Ovary (tissue), 9 donors: Measurements from ENCODE around the gene SMAD1. TPM values are rescaled to one million over a fixed set of nuclear protein-coding genes. Genes with fewer than 3 reads are reported as not detected.

Experiments used
- DNase-seq, 5 donors: peaks; one replicate each; pipeline ENCODE4 v3.0.0-alpha.2; 2019 to 2020
- H3K27ac ChIP-seq, 2 donors: fragments of 200-600 bp; one replicate each; pipeline versions ENCODE4 v1.5.1 to v1.8.0; 2019 to 2022
- H3K27me3 ChIP-seq: fragments of 200-600 bp; one replicate; pipeline ENCODE4 v1.8.0; 2022
- H3K36me3 ChIP-seq: fragments of 200-600 bp; sonication (generic); one replicate; pipeline ENCODE4 v1.5.1; 2019
- H3K4me1 ChIP-seq: one replicate; pipeline ENCODE4 v1.8.1; 2013; ENCODE audit warnings: mild to moderate bottlenecking, moderate library complexity; ENCODE audit not compliant: insufficient read depth
- H3K4me3 ChIP-seq: fragments of 200-600 bp; sonication (generic); one replicate; pipeline ENCODE4 v1.5.1; 2017
- H3K9me3 ChIP-seq, 2 donors: fragments of 200-600 bp in 1 of 2; sonication (generic) in 1 of 2; one replicate each; pipeline versions ENCODE4 v1.5.1 to v1.8.1; 2013 to 2019; ENCODE audit warnings: mild to moderate bottlenecking in 1 of 2, moderate library complexity in 1 of 2
- CTCF ChIP-seq, 3 donors: fragments of 450-650 bp in 2 of 3; fragments of 200-600 bp in 1 of 3; IDR thresholded peaks; one replicate each; pipeline versions ENCODE4 v1.5.1 to v1.8.0; 2016 to 2022; ENCODE audit warnings: antibody characterized with exemption in 3 of 3, mild to moderate bottlenecking in 1 of 3
- EP300 ChIP-seq: sonication (generic); formaldehyde crosslinking; IDR thresholded peaks from one replicate; pipeline ENCODE4 v1.6.1; 2017; ENCODE audit warnings: antibody characterized with exemption
- POLR2A ChIP-seq: fragments of 450-650 bp; IDR thresholded peaks from one replicate; pipeline ENCODE4 v1.6.1; 2017; ENCODE audit warnings: antibody characterized with exemption, mild to moderate bottlenecking, moderate library complexity
- WGBS, 3 donors: extraction: QIAGEN DNeasy Blood & Tissue Kit in 1 of 3; methylation state at CpG; one replicate each; pipeline versions ENCODE4 v1.1.5 to v1.1.7; 2013 to 2017; 5-methylcytosine and 5-hydroxymethylcytosine counted together
- intact Hi-C, 4 donors: fragments of 100-400 bp; cut with DNase I; formaldehyde crosslinking; loops; one replicate each; pipeline versions ENCODE4 v1.11.0 to v1.15.1; 2022 to 2023
- polyA plus RNA-seq, 2 donors: library from polyadenylated mRNA; stranded (reverse); fragments of 200-250 nt in 1 of 2; fragments of 350-450 nt in 1 of 2; fragmentation: Illumina TruSeq in 1 of 2; extraction: RNeasy Lipid Tissue Mini Kit (QIAGEN cat#74804) in 1 of 2; gene quantifications; one replicate each; pipeline ENCODE4 v1.2.3, GENCODE V29; 2013 to 2014
- total RNA-seq, 7 donors: library from RNA; depleted of rRNA in 2 of 7; stranded (reverse); fragments of >200 nt in 2 of 7; fragmentation: NEBNext Ultra II Directional in 3 of 7; extraction: Animal tissue kit (Norgen Biotek cat#: 25700) in 3 of 7; gene quantifications; one replicate each; pipeline versions ENCODE4 v1.1.0 to v1.2.4, GENCODE V29; 2016 to 2023
- donor health status: DM: no; HTN: no; CAD: no; lungs with moderate emphysema.
- donor health status: DM: no; HTN: no; CAD: no.
- donor health status: Bipolar disorder and iron deficiency.
- donor health status: DM: yes; HTN: yes; CAD: no.
- donor health status: DM: no; HTN: no; CAD: no.
- donor health status: DM: yes; HTN: yes; CAD: no.

The SMAD1 gene
- total and polyA plus RNA-seq, 9 donors, result 13.6 to 39.5 (median 19.8) TPM

GRCh38 chr4:145473203-145473602 lies 8.4 kb upstream of the SMAD1 start:
- Histone ChIP-seq H3K9me3 (no peaks in the 10 kb centered on the region), H3K4me1 (no peaks in the 10 kb centered on the region), H3K27me3 (no peaks in the 10 kb centered on the region), H3K36me3 (no peaks in the 10 kb centered on the region), H3K27ac (no peak overlapping the region), H3K4me3 (no peak overlapping the region)
- 71 to 91% (median 82%) methylated on average over 4 of the region's 4 CpGs for WGBS, 3 donors
- intact Hi-C loops, result no loop called here
- no peak for DNase-seq
- TF ChIP-seq POLR2A (no peak), EP300 (no peak), CTCF (IDR thresholded peaks at IDR 0.05) (no peak)

GRCh38 chr4:145480257-145480656 lies 1.4 kb upstream of the SMAD1 start:
- DNase-seq, result no peak
- Histone ChIP-seq H3K9me3 (no peaks in the 10 kb centered on the region), H3K4me1 (peaks cover 2% of the 10 kb centered on the region), H3K36me3 (no peaks in the 10 kb centered on the region), H3K4me3 (no peak overlapping the region), H3K27me3 (no peaks in the 10 kb centered on the region), H3K27ac (no peak overlapping the region)
- TF ChIP-seq POLR2A, result no peak
- TF ChIP-seq CTCF (IDR thresholded peaks at IDR 0.05), result no peak
- TF ChIP-seq EP300, result no peak
- 38 to 67% (median 46%) methylated on average over 1 of the region's 1 CpG for WGBS, 3 donors
- intact Hi-C loops, result loop anchor here in 1 of 4 donors (5.0 kb wide), 1 partner anchor 137 kb away; the partner anchor contains the start of gene MMAA

DNA sequence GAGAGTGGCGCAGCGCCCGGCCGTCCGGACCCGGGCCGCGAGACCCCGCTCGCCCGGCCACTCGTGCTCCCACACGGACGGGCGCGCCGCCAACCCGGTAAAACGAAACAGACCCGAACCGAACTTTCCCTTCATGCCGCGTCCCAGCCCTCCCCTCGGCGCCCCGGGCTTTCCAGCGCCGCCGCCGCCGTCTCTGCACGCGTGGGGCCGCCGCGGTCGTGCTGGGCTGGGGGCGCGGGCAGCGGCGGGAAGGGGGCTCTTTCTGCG lies 222 bp downstream of the SMAD1 start:
- DNase-seq, result no peak
- H3K4me3 ChIP-seq, result peak overlapping the region; percentile 87
- intact Hi-C loops, result loop anchor here in 1 of 4 donors (5.0 kb wide), 1 partner anchor 135 kb away; the partner anchor contains the start of gene MMAA

DNA sequence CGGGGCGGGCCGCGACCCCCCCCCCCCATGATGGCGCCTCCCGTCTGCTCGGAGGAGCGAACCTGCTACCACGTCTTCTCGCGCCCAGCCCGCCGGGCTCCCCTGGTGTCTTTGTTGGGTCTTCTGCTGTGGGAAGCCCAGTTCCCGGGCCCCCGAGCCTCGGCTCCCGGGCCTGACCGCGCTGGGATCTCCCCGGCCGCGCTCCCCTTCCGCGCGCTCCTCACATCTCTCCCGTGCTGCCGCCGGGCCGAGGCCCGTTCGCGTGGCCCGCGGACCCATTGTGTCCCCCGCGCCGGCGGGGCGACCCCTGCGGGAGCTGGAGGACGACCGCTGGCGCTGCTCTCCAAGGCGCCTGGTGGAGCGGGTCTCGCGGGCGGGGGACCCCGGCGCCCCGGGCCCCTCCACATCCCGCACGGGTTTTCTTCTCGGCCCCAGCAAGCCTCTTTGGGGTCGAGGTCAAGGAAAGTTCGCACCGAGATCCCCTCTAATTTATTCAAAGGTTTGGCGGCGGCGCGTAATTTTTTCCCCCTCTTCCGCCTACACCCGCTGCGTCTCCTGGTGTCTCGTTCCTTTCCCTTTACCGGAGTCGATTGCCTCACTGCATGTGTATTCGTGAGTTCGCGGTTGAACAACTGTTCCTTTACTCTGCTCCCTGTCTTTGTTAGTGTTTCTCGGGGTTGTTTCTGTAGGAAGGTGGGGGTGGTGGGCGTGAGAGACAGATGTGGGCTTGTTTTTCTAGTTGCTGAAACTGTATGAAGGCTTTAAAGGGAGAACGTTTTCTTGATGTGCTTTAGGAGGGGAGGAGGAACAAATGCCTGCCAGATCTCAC lies 770 bp downstream of the SMAD1 start:
- DNase-seq, result peak; percentile 44 to 67 (median 61)
- Histone ChIP-seq H3K9me3 (no peaks in the 10 kb centered on the region), H3K27ac (peak overlapping the region; percentile 77 to 96), H3K4me3 (peak overlapping the region; percentile 87), H3K36me3 (no peaks in the 10 kb centered on the region), H3K4me1 (peaks cover 2% of the 10 kb centered on the region), H3K27me3 (no peaks in the 10 kb centered on the region)
- intact Hi-C loops, result loop anchor here in 1 of 4 donors (5.0 kb wide), 1 partner anchor 135 kb away; the partner anchor contains the start of gene MMAA
- no peak for TF ChIP-seq EP300
- peak; percentile 13 for TF ChIP-seq POLR2A
- WGBS, 3 donors, result 0 to 1% (median 0%) methylated on average over 54 to 73 of the region's 73 CpGs

More for the DNA sequence above, 222 bp downstream of the SMAD1 start:
- 0% methylated on average over 16 to 42 of the region's 42 CpGs for WGBS, 3 donors
- Histone ChIP-seq H3K27me3 (no peaks in the 10 kb centered on the region), H3K36me3 (no peaks in the 10 kb centered on the region), H3K4me1 (peaks cover 2% of the 10 kb centered on the region), H3K27ac (peak overlapping the region; percentile 77 to 96), H3K9me3 (no peaks in the 10 kb centered on the region)
- TF ChIP-seq EP300 (no peak), POLR2A (no peak), CTCF (IDR thresholded peaks at IDR 0.05) (no peak)

DNA sequence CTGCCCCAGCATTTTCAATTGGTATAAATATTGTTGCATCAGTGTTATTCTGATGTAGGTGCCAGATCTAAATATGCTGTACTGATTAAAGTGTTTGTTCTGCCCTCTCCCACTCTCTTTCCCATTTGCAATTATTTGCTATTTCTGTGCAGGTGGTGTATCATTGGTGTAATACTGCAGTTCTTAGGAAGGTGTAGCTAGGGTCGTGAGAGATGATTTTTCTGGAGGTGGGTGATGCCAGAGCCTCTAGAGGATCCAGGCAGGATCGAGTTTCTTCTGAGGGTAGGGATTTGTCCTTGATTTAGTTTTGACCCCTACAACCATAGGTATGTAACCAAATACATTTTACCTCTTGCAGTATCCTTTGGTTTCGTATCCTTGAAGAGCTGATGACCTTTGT lies 1.9 kb downstream of the SMAD1 start:
- TF ChIP-seq EP300 (no peak), POLR2A (no peak), CTCF (IDR thresholded peaks at IDR 0.05) (no peak)
- intact Hi-C loops, result loop anchor here in 1 of 4 donors (5.0 kb wide), 1 partner anchor 134 kb away; the partner anchor contains the start of gene MMAA
- peak overlapping the region; percentile 87 for H3K4me3 ChIP-seq
- no peaks in the 10 kb centered on the region for H3K27me3 ChIP-seq
- DNase-seq, result no peak
- no peaks in the 10 kb centered on the region for H3K36me3 ChIP-seq
- no peaks in the 10 kb centered on the region for H3K9me3 ChIP-seq
- H3K27ac ChIP-seq, result no peak overlapping the region
- WGBS, 3 donors, result 60 to 73% (median 72%) methylated on average over 3 of the region's 3 CpGs
- peaks cover 2% of the 10 kb centered on the region for H3K4me1 ChIP-seq
